ENCODE measurements around the gene MINDY3.

The MINDY3 gene

DNA sequence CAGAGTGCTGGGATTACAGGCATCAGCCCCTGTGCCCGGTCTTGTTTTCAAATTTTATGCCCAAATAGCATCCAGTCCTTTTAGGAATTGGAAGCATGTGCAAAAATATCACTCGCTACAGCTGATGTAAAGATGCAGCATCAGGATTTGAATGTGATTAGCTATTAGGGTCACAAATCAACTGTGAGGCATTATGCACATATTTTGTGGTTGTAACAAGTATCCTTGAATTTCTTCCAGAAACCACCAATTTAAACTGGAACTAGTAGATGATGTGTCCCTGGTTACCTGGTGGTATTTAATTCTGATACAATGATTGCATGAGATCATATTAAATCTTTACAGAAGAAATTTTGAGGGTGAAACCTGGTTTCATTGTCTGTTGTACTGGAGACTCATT is 99.6 kb downstream of the MINDY3 start:
- Histone ChIP-seq H3K27ac (no peak overlapping the region), H3K4me2 (no peak overlapping the region), H3K4me1 (peaks cover 0 to 9% (median 0%) of the 10 kb centered on the region in 10 experiments; a peak in 5 of 20 replicates), H3K4me3 (no peak overlapping the region), H4K20me1 (no peaks in the 10 kb centered on the region), H3K36me3 (no peaks in the 10 kb centered on the region), H3K9ac (no peak overlapping the region), H3K9me3 (replicated peaks in 1 of 11) (peaks cover 0 to 13% (median 9%) of the 10 kb centered on the region in 11 experiments; a peak in 8 of 22 replicates), H3K27me3 (no peaks in the 10 kb centered on the region)
- TF ChIP-seq Cebpa-rat (IDR thresholded peaks at IDR 0.05), result no peak

DNA sequence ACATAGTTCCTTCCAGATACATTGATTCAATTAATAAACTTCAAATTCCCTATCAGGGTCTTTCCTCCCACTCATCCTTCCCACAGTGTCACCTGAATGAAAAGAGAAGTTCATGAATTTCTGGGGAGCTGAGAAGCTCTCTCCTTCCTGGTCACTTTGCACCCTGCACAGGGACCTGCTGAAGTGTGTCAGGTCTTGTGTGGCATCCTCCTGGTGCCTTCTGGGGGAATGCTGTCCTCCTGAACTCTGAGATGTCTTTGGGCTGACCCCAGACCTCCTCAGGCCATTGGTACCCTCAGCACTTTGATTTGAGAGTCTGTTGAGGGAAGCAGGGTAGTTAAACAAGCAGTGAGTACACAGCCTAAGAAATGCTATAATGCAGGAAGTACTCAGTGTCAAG is 101.0 kb downstream of the MINDY3 start:
- TF ChIP-seq Cebpa-rat (IDR thresholded peaks at IDR 0.05), result no peak
- Histone ChIP-seq H3K9ac (no peak overlapping the region), H3K27ac (no peak overlapping the region), H3K4me2 (no peak overlapping the region), H3K4me3 (no peak overlapping the region), H3K36me3 (no peaks in the 10 kb centered on the region), H3K9me3 (replicated peaks in 1 of 11) (peaks cover 0 to 11% (median 2%) of the 10 kb centered on the region in 11 experiments; a peak in 4 of 22 replicates), H4K20me1 (no peaks in the 10 kb centered on the region), H3K4me1 (peaks cover 0 to 9% (median 0%) of the 10 kb centered on the region in 10 experiments; a peak in 5 of 20 replicates), H3K27me3 (no peaks in the 10 kb centered on the region)

DNA sequence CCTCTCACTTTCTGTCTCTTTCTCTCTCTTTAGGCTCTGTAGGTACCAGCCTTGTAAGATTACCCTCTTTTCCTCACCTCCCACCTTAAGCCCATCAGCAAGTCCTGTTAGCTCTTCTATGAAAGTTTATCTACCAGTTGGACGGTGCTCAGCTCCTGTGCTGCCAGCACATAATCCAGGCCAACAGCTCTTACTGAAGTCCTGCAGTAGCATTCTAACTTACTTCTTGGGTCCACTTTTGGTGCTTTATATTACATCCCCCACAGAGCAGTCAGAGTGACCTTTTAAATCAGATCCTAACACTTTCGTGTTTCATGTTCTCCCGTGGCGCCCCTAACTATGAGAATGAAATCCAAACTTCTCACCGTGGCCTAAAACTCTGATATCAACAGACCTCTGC is 101.7 kb downstream of the MINDY3 start:
- no peak for TF ChIP-seq Cebpa-rat (IDR thresholded peaks at IDR 0.05)
- no peak overlapping the region for H3K4me2 ChIP-seq
- H3K27me3 ChIP-seq, result no peaks in the 10 kb centered on the region
- H3K4me3 ChIP-seq, result no peak overlapping the region
- H3K36me3 ChIP-seq, result no peaks in the 10 kb centered on the region
- no peaks in the 10 kb centered on the region for H4K20me1 ChIP-seq
- H3K9me3 ChIP-seq (replicated peaks in 1 of 11), result peaks cover 0 to 10% (median 0%) of the 10 kb centered on the region in 11 experiments; a peak in 1 of 22 replicates
- H3K27ac ChIP-seq, result no peak overlapping the region
- peaks cover 0 to 9% (median 0%) of the 10 kb centered on the region in 10 experiments; a peak in 5 of 20 replicates for H3K4me1 ChIP-seq
- H3K9ac ChIP-seq, result no peak overlapping the region

DNA sequence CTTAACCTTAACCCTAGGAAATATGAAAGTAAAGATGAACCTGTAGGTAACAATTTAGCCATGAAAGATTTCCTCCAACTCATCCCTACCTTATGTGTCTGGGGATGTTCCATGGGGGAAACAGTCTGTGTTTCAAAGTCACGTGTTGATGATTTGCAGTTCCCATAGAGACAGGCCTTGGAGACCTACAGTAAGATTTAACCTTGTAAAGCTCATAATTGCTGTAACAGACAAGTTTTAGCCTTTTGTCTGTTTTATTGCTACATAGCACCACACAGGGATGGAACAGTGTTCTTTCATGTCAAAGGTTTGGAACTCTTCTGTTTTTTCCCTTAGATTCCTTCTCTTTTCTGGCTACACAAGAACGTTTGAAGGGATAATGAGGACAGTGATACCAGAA is 105.4 kb downstream of the MINDY3 start:
- Histone ChIP-seq H3K27me3 (no peaks in the 10 kb centered on the region), H4K20me1 (no peaks in the 10 kb centered on the region), H3K4me2 (no peak overlapping the region), H3K9ac (no peak overlapping the region), H3K4me3 (no peak overlapping the region), H3K4me1 (no peaks in the 10 kb centered on the region), H3K27ac (no peak overlapping the region), H3K9me3 (replicated peaks in 1 of 11) (no peaks in the 10 kb centered on the region), H3K36me3 (no peaks in the 10 kb centered on the region)
- no peak for TF ChIP-seq Cebpa-rat (IDR thresholded peaks at IDR 0.05)

DNA sequence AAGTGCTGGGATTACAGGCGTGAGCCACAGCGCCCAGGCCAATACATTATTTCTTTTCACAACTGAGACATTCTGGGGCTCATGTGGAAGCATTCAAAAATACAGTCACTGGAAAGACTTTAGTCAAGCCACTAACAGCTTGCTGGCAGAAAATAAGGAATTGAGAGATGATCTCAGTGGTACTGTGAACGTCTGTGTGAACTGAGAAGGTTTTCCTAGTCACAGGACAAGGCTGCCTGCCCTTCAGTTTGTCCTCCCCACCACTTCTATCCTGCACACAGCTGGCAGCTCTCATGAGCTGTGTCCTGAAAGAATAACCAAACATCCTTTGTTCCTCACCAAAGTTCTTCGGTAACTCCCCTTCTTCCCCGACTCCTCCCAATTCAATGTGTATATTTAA is 109.3 kb downstream of the MINDY3 start:
- Histone ChIP-seq H3K4me2 (no peak overlapping the region), H4K20me1 (no peaks in the 10 kb centered on the region)

DNA sequence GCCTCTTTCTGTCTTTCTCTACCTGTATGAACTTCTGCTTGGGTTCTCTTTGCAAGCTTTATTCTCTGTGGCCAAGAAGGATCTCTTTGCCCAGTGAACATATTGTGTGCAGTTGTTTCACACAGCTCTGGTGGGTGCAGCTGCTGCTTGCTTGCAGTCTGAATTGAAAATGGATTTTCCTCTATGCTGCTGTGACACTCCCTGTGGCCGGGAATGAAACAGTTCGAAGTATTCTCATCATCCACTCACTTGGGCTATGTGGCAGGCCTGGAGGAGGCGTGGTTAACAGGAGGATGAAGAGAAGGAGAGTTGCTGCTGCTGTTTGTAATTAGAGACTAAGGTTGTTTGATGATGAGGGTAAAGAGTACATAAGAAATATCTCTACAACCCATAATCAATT is 112.2 kb downstream of the MINDY3 start:
- no peaks in the 10 kb centered on the region for H4K20me1 ChIP-seq
- H3K27ac ChIP-seq, result no peak overlapping the region
- TF ChIP-seq Cebpa-rat (IDR thresholded peaks at IDR 0.05), result no peak
- H3K9me3 ChIP-seq (replicated peaks in 1 of 11), result no peaks in the 10 kb centered on the region
- peak overlapping the region in 1 of 11 experiments; percentile 62; a peak in 1 of 22 replicates for H3K4me2 ChIP-seq
- no peak overlapping the region for H3K9ac ChIP-seq
- H3K27me3 ChIP-seq, result no peaks in the 10 kb centered on the region
- no peaks in the 10 kb centered on the region for H3K36me3 ChIP-seq
- H3K4me3 ChIP-seq, result no peak overlapping the region
- H3K4me1 ChIP-seq, result peaks cover 0 to 20% (median 16%) of the 10 kb centered on the region in 10 experiments; a peak in 12 of 20 replicates

More for the DNA sequence above, 109.3 kb downstream of the MINDY3 start:
- no peaks in the 10 kb centered on the region for H3K9me3 ChIP-seq (replicated peaks in 1 of 11)
- H3K36me3 ChIP-seq, result no peaks in the 10 kb centered on the region
- H3K27ac ChIP-seq, result no peak overlapping the region
- no peaks in the 10 kb centered on the region for H3K27me3 ChIP-seq
- no peak for TF ChIP-seq Cebpa-rat (IDR thresholded peaks at IDR 0.05)
- no peak overlapping the region for H3K9ac ChIP-seq
- peaks cover 0 to 20% (median 16%) of the 10 kb centered on the region in 10 experiments; a peak in 12 of 20 replicates for H3K4me1 ChIP-seq
- no peak overlapping the region for H3K4me3 ChIP-seq

DNA sequence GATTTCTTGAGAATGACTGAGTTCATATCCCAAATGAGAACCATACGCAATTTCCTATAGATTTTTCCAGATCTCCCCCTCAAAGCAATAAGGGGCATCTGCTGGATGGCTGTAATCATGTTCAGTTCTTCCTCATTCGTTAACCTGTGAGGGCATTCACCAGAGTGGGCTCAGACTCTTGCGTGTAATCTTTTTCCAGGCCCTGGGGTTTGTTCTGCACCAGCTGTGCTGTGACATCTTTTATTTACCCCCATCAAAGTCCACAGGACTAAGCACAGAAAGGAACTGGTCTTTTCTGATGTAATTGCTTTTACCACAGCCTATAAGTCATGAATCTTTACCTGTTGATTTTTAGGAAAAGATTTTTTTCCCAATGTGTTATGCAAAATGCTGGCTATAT is 112.7 kb downstream of the MINDY3 start:
- H3K4me1 ChIP-seq, result peaks cover 0 to 20% (median 16%) of the 10 kb centered on the region in 10 experiments; a peak in 12 of 20 replicates
- peak overlapping the region in 8 of 11 experiments; percentile 33 to 64 (median 52); a peak in 14 of 22 replicates for H3K4me2 ChIP-seq
- H4K20me1 ChIP-seq, result no peaks in the 10 kb centered on the region
- no peak overlapping the region for H3K4me3 ChIP-seq
- no peaks in the 10 kb centered on the region for H3K36me3 ChIP-seq
- no peak for TF ChIP-seq Cebpa-rat (IDR thresholded peaks at IDR 0.05)
- no peaks in the 10 kb centered on the region for H3K9me3 ChIP-seq (replicated peaks in 1 of 11)
- no peak overlapping the region for H3K27ac ChIP-seq
- no peaks in the 10 kb centered on the region for H3K27me3 ChIP-seq
- H3K9ac ChIP-seq, result no peak overlapping the region

DNA sequence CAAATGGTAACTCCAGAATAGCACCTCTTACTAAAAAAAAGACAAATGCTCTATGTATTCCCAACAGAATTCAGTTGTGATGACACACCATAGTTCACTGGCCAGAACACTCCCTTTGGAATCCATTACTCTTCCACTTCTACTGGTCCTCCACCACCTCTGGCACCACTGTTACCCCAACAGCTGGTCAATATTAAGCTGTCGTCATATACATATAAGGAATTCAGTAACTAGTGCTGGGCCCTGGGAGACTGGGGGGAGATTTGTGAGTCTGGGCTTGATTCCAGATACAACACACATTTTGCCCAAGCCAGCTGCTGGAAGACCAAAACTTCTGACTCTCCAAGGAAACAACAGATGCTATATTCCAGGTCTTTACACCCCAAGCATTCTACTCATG is 114.6 kb downstream of the MINDY3 start:
- Histone ChIP-seq H3K4me2 (no peak overlapping the region), H3K9me3 (replicated peaks in 1 of 11) (no peaks in the 10 kb centered on the region), H3K9ac (no peak overlapping the region), H3K27me3 (no peaks in the 10 kb centered on the region), H3K4me3 (no peak overlapping the region), H4K20me1 (no peaks in the 10 kb centered on the region), H3K36me3 (no peaks in the 10 kb centered on the region), H3K4me1 (peaks cover 0 to 20% (median 16%) of the 10 kb centered on the region in 10 experiments; a peak in 12 of 20 replicates), H3K27ac (no peak overlapping the region)
- no peak for TF ChIP-seq Cebpa-rat (IDR thresholded peaks at IDR 0.05)

DNA sequence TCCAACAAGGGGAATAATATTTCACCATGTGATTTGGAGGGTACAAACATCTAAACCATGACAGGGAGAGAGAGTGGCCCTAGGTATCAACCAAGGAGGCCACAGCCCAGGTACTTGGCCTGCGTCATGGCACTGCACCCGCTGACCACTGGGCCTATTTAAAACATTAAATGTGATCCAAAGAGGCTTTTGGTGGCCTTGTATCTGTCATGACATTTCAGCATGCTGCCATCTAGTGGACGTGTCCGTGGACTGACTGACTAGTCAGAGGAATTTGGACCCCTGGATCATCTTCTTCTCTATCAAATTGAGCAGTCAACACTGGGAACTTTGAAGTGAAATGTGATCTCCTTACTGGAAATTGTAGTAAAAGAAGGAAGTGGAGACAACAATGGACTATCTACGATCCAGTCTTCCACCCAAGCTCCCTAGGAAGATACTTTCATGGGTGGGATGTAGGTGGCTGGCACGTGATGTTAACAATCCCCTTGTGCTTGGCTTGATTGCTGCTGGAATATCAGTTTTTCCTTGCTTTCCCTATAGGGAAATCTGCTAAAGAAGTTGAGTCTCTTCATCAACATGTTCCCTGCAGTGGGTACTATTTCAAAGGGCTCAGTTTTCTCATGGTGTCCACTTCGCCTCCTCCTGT is 116.0 kb downstream of the MINDY3 start:
- no peaks in the 10 kb centered on the region for H3K36me3 ChIP-seq
- H3K9ac ChIP-seq, result no peak overlapping the region
- H3K4me1 ChIP-seq, result peaks cover 0 to 20% (median 16%) of the 10 kb centered on the region in 10 experiments; a peak in 12 of 20 replicates
- no peaks in the 10 kb centered on the region for H3K9me3 ChIP-seq (replicated peaks in 1 of 11)
- no peak overlapping the region for H3K27ac ChIP-seq
- TF ChIP-seq Cebpa-rat (IDR thresholded peaks at IDR 0.05), result no peak
- no peak overlapping the region for H3K4me2 ChIP-seq
- no peak overlapping the region for H3K4me3 ChIP-seq
- no peaks in the 10 kb centered on the region for H3K27me3 ChIP-seq
- H4K20me1 ChIP-seq, result no peaks in the 10 kb centered on the region

DNA sequence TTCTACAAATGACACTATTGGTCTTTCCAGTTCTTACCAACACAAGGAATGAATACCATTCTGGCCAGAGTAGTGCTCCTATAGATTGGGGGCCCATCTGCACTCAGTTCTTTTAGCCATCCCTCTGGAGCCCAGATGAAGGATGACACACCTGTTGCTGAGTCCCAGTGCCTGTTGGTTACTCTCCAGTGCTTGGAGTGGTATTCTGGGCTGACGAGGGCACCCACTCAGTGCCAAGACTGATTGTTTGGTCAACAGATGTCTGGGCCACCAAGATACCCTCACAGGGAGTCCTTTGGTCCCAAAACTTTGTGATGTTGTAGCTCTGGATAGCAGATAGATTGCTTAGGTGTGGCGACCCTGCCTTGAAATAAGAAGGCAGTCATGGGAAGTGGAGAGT is 116.9 kb downstream of the MINDY3 start:
- no peaks in the 10 kb centered on the region for H4K20me1 ChIP-seq
- no peak overlapping the region for H3K4me3 ChIP-seq
- H3K27ac ChIP-seq, result no peak overlapping the region
- H3K27me3 ChIP-seq, result no peaks in the 10 kb centered on the region
- TF ChIP-seq Cebpa-rat (IDR thresholded peaks at IDR 0.05), result no peak
- H3K9me3 ChIP-seq (replicated peaks in 1 of 11), result no peaks in the 10 kb centered on the region
- H3K4me2 ChIP-seq, result no peak overlapping the region
- no peaks in the 10 kb centered on the region for H3K36me3 ChIP-seq
- H3K9ac ChIP-seq, result no peak overlapping the region
- H3K4me1 ChIP-seq, result peaks cover 0 to 20% (median 16%) of the 10 kb centered on the region in 10 experiments; a peak in 12 of 20 replicates

All from BLaER1 treated with 17β-estradiol and CSF1 and Interleukin-3, amounts not matched to agents 10 nM and 100 nM (cell line).